Stimulated activated CD4-positive, alpha-beta T cell treated with anti-CD3 and anti-CD28 coated beads, TNF-alpha, amount 100 ng/mL, for 1 hour (primary cell): ENCODE data around the gene ARVCF.

Experiments
- DNase-seq, 3 donors: peaks; one replicate each; pipeline ENCODE4 v3.0.0-alpha.2; 2020; ENCODE audit warnings: low read depth in 3 of 3, low spot score in 1 of 3

ARVCF gene

GRCh38 chr22:19974268-19974861 is 42.3 kb downstream of the ARVCF start:
- DNase-seq: no peak

GRCh38 chr22:19973551-19974267 is 42.9 kb downstream of the ARVCF start:
- no peak for DNase-seq

- no peak for DNase-seq
Observed at GRCh38 chr22:19972652-19973550, 43.7 kb downstream of the ARVCF start.

- no peak for DNase-seq
Observed at GRCh38 chr22:19972251-19972650, 44.4 kb downstream of the ARVCF start.

- DNase-seq: no peak
Observed at GRCh38 chr22:19971276-19972124, 45.1 kb downstream of the ARVCF start.

GRCh38 chr22:19970479-19971275 is 45.9 kb downstream of the ARVCF start:
- DNase-seq: peak; percentile 54 to 81 (median 66)

GRCh38 chr22:19970031-19970478 is 46.6 kb downstream of the ARVCF start:
- DNase-seq: no peak

GRCh38 chr22:19969141-19969928 is 47.3 kb downstream of the ARVCF start:
- no peak for DNase-seq

GRCh38 chr22:19968450-19968891 is 48.2 kb downstream of the ARVCF start:
- DNase-seq: no peak

- DNase-seq: no peak
Observed at GRCh38 chr22:19967850-19968449, 48.7 kb downstream of the ARVCF start.

GRCh38 chr22:19966908-19967750 is 49.5 kb downstream of the ARVCF start:
- DNase-seq: no peak

GRCh38 chr22:19965771-19966709 is 50.6 kb downstream of the ARVCF start:
- DNase-seq: no peak

- no peak for DNase-seq
Observed at GRCh38 chr22:19964701-19965386, 51.8 kb downstream of the ARVCF start.

- no peak for DNase-seq
Observed at GRCh38 chr22:19963863-19964642, 52.6 kb downstream of the ARVCF start.
